ENCODE results near the gene PKDCC.

GRCh38 chr2:41998186-41999127 lies 49.4 kb upstream of the PKDCC start:
- TF ChIP-seq DPF2 (IDR thresholded peaks at IDR 0.05) (no peak), SMC3 (IDR thresholded peaks at IDR 0.05; ENCODE audit: borderline replicate concordance, low read length) (no peak), NBN (IDR thresholded peaks at IDR 0.05) (no peak), CTCF (IDR thresholded peaks at IDR 0.05 in 2 of 3, conservative IDR thresholded peaks at IDR 0.05 in 1 of 3; ENCODE audit: control insufficient read depth in 2 of 3, extremely low read depth in 1 of 3, insufficient read depth in 1 of 3, low read depth in 3 of 3, low read length in 3 of 3) (no peak), NFYB (IDR thresholded peaks at IDR 0.05; ENCODE audit: insufficient read depth, low read depth, low read length) (no peak), ZNF274 (IDR thresholded peaks at IDR 0.05; ENCODE audit: insufficient read depth, insufficient read length) (no peak), MEF2A (IDR thresholded peaks at IDR 0.05; ENCODE audit: insufficient read depth, low read depth, low read length) (no peak), ZBTB4 (CRISPR knock-in tag; IDR thresholded peaks at IDR 0.05) (no peak), SKIL (IDR thresholded peaks at IDR 0.05; ENCODE audit: low read depth, poor library complexity, severe bottlenecking) (no peak), BMI1 (IDR thresholded peaks at IDR 0.05; ENCODE audit: borderline replicate concordance) (no peak), RFX5 (IDR thresholded peaks at IDR 0.05; ENCODE audit: low read depth, low read length) (no peak)
